HepG2 (cell line): ENCODE results near the gene TEKT5. TPM values are rescaled to one million over a fixed set of nuclear protein-coding genes. Genes with fewer than 3 reads are reported as not detected.
A peak's percentile ranks its signal among the peaks of the same experiment; 100 is the strongest.

Source experiments
- CTCF ChIP-seq: sonication (generic); formaldehyde crosslinking; IDR thresholded peaks from 2 replicates; pipeline ENCODE4 v1.5.0; 2020; ENCODE audit warnings: mild to moderate bottlenecking, missing genetic modification reagents, moderate library complexity
- FOSL2 ChIP-seq: sonication (generic); formaldehyde crosslinking; IDR thresholded peaks from 2 replicates; pipeline ENCODE4 v1.4.0; 2020; ENCODE audit warnings: missing genetic modification reagents
- HIC2 ChIP-seq: sonication (generic); formaldehyde crosslinking; IDR thresholded peaks from 2 replicates; pipeline ENCODE4 v1.9.0; 2022; ENCODE audit warnings: low read depth, missing genetic modification reagents
- MAZ ChIP-seq, 2 experiments: sonication (generic) in 1 of 2; formaldehyde crosslinking in 1 of 2; IDR thresholded peaks; 2 replicates each; pipeline versions ENCODE4 v1.5.0 to v1.6.1; 2012 to 2020; ENCODE audit warnings: low read depth in 2 of 2, mild to moderate bottlenecking in 2 of 2, borderline replicate concordance in 1 of 2, improper control_type of control experiment in 1 of 2, low read length in 1 of 2, missing genetic modification reagents in 1 of 2, moderate library complexity in 1 of 2
- SAP130 ChIP-seq: IDR thresholded peaks from 2 replicates; pipeline ENCODE4 v1.6.1; 2016; ENCODE audit warnings: low read depth
- SOX5 ChIP-seq: IDR thresholded peaks from 2 replicates; pipeline ENCODE4 v1.6.1; 2016; ENCODE audit warnings: borderline replicate concordance
- SOX6 ChIP-seq, 2 experiments: fragments of 450-650 bp in 1 of 2; sonication (generic) in 1 of 2; formaldehyde crosslinking in 1 of 2; IDR thresholded peaks; 2 replicates each; pipeline versions ENCODE4 v1.4.0 to v1.6.1; 2017 to 2020; ENCODE audit warnings: antibody characterized with exemption in 1 of 2, mild to moderate bottlenecking in 1 of 2, missing genetic modification reagents in 1 of 2
- ZBTB46 ChIP-seq: sonication (generic); formaldehyde crosslinking; IDR thresholded peaks from 2 replicates; pipeline ENCODE4 v1.4.0; 2020; ENCODE audit warnings: mild to moderate bottlenecking, missing genetic modification reagents, borderline replicate concordance
- ZFX ChIP-seq: sonication (generic); formaldehyde crosslinking; IDR thresholded peaks from 2 replicates; pipeline ENCODE4 v1.4.0; 2020; ENCODE audit warnings: mild to moderate bottlenecking, low read depth, missing genetic modification reagents, moderate library complexity
- ZIK1 ChIP-seq: sonication (generic); formaldehyde crosslinking; IDR thresholded peaks from 2 replicates; pipeline ENCODE4 v1.5.0; 2020; ENCODE audit warnings: mild to moderate bottlenecking, low read depth, missing genetic modification reagents, borderline replicate concordance
- ZNF501 ChIP-seq: sonication (generic); formaldehyde crosslinking; IDR thresholded peaks from 2 replicates; pipeline ENCODE4 v1.5.1; 2020; ENCODE audit warnings: mild to moderate bottlenecking, moderate library complexity, missing genetic modification reagents
- ZNF687 ChIP-seq: sonication (generic); formaldehyde crosslinking; IDR thresholded peaks from 2 replicates; pipeline ENCODE4 v1.5.1; 2020; ENCODE audit warnings: mild to moderate bottlenecking, missing genetic modification reagents, moderate library complexity
- ZNF772 ChIP-seq: sonication (generic); formaldehyde crosslinking; IDR thresholded peaks from 2 replicates; pipeline ENCODE4 v1.5.0; 2020; ENCODE audit warnings: mild to moderate bottlenecking, missing genetic modification reagents
- ZNF788 ChIP-seq: sonication (generic); formaldehyde crosslinking; IDR thresholded peaks from 2 replicates; pipeline ENCODE4 v1.5.0; 2020; ENCODE audit warnings: mild to moderate bottlenecking, missing genetic modification reagents, borderline replicate concordance
- polyA plus RNA-seq, 8 experiments: library from polyadenylated mRNA; depleted of rRNA in 3 of 8; stranded (reverse) in 7 of 8; unstranded in 1 of 8; fragments of >200 nt; fragmentation: Illumina TruSeq in 4 of 8; extraction: Trizol in 4 of 8; gene quantifications; 2 replicates each; pipeline versions ENCODE4 v1.2.1 to v1.2.3, GENCODE V29; 2011 to 2016; ENCODE audit warnings: low read depth in 4 of 8, missing spikeins in 1 of 8, mixed read lengths in 1 of 8; ENCODE audit not compliant: insufficient read depth in 1 of 8
- total RNA-seq, 5 experiments: library from RNA; depleted of rRNA; stranded (reverse); fragments of >200 nt; fragmentation: Illumina TruSeq; extraction: Trizol; gene quantifications; 2 replicates each; pipeline ENCODE4 v1.2.3, GENCODE V29; 2016; ENCODE audit warnings: low read depth in 1 of 5
- TF ChIP-seq, protein P1 (sequence below): sonication (generic); formaldehyde crosslinking; IDR thresholded peaks from 2 replicates; pipeline ENCODE4 v1.4.0; 2020; ENCODE audit warnings: mild to moderate bottlenecking, missing genetic modification reagents
- TF ChIP-seq, protein P2 (sequence below): IDR thresholded peaks from 2 replicates; pipeline ENCODE4 v1.6.1; 2016; ENCODE audit warnings: missing genetic modification reagents, missing compliant biosample characterization
- TF ChIP-seq, protein P3 (sequence below): IDR thresholded peaks from 2 replicates; pipeline ENCODE4 v1.6.1; 2012; ENCODE audit warnings: inconsistent platforms

TEKT5 gene
- total and polyA plus RNA-seq, 2 of the 13 experiments (the other 11 are each of a cell fraction or from before 2014, with no cell fraction given): 0.16 TPM; not detected in 1

- TF ChIP-seq, protein P1, sequence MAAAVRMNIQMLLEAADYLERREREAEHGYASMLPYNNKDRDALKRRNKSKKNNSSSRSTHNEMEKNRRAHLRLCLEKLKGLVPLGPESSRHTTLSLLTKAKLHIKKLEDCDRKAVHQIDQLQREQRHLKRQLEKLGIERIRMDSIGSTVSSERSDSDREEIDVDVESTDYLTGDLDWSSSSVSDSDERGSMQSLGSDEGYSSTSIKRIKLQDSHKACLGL (CRISPR knock-in tag): no peak
- TF ChIP-seq ZNF772 (CRISPR knock-in tag) (no peak), ZNF687 (CRISPR knock-in tag) (peak; percentile 63), SOX5 (CRISPR knock-in tag) (peak; percentile 11; the same call in 1 of the 2 replicates), SAP130 (CRISPR knock-in tag) (peak; percentile 31; the same call in 1 of the 2 replicates), ZNF501 (CRISPR knock-in tag) (0 out of 2 replicates have a peak, but pooled peaks have one; percentile 1), ZFX (peak; percentile 15; the same call in 1 of the 2 replicates), MAZ (IDR thresholded peaks at IDR 0.05; ENCODE audit: borderline replicate concordance, low read depth, low read length) (no peak), MAZ (CRISPR knock-in tag; IDR thresholded peaks at IDR 0.05; ENCODE audit: low read depth) (peak; percentile 21; the same call in 1 of the 2 replicates), CTCF (CRISPR knock-in tag) (peak; percentile 21; the same call in 1 of the 2 replicates), ZBTB46 (CRISPR knock-in tag) (no peak), HIC2 (CRISPR knock-in tag) (0 out of 2 replicates have a peak, but pooled peaks have one; percentile 3), FOSL2 (CRISPR knock-in tag) (peak; percentile 63), ZNF788 (CRISPR knock-in tag) (0 out of 2 replicates have a peak, but pooled peaks have one; percentile 21), ZIK1 (CRISPR knock-in tag) (no peak), SOX6 (IDR thresholded peaks at IDR 0.05) (no peak), SOX6 (CRISPR knock-in tag; IDR thresholded peaks at IDR 0.05) (0 out of 2 replicates have a peak, but pooled peaks have one; percentile 5)
- TF ChIP-seq, protein P2, sequence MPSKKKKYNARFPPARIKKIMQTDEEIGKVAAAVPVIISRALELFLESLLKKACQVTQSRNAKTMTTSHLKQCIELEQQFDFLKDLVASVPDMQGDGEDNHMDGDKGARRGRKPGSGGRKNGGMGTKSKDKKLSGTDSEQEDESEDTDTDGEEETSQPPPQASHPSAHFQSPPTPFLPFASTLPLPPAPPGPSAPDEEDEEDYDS: peak; percentile 2; the same call in 1 of the 2 replicates
- TF ChIP-seq, protein P3, sequence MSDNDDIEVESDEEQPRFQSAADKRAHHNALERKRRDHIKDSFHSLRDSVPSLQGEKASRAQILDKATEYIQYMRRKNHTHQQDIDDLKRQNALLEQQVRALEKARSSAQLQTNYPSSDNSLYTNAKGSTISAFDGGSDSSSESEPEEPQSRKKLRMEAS: 0 out of 2 replicates have a peak, but pooled peaks have one; percentile 2
Measured at GRCh38 chr16:10609402-10609774, 85.3 kb downstream of the TEKT5 start (continued).
